IMR-90 (cell line): ENCODE results near the gene ELMO1. TPM values are rescaled to one million over a fixed set of nuclear protein-coding genes. Genes with fewer than 3 reads are reported as not detected.

Experiments used
- ATAC-seq: fragments of 200-7000 bp; cut with Tn5 transposase; 2 replicates; pipeline ENCODE4 v1.9.1; 2020; ENCODE audit warnings: low read depth, mild to moderate bottlenecking, moderate library complexity
- BruUV-seq: library from RNA; stranded (reverse); fragments of 400-500 nt; replicated peaks from 2 replicates; lab custom pipeline; 2021; lab: Mats Ljungman, UMichigan
- CTCF ChIA-PET: fragments of 300-600 bp; formaldehyde crosslinking; extraction: SDS; loops from one replicate; lab custom pipeline; 2021; ENCODE audit warnings: antibody characterized with exemption; lab: Yijun Ruan, JAX
- POLR2A ChIA-PET: fragments of 300-600 bp; sonication (Branson Sonifier 250); formaldehyde crosslinking; loops from one replicate; lab custom pipeline; 2022; ENCODE audit warnings: antibody characterized with exemption; ENCODE audit not compliant: unreplicated experiment; lab: Charles Lee
- DNase-seq: peaks from one replicate; pipeline ENCODE4 v3.0.0; 2013
- H2AFZ ChIP-seq: replicated peaks from 2 replicates; pipeline ENCODE3; 2013; ENCODE audit warnings: low read length, mild to moderate bottlenecking; ENCODE audit not compliant: poor library complexity
- H2AK5ac ChIP-seq: 2 replicates; pipeline ENCODE4 v1.6.1; 2013; ENCODE audit warnings: low read depth, low read length, inconsistent platforms
- H2AK9ac ChIP-seq: replicated peaks from 2 replicates; pipeline ENCODE3; 2013; ENCODE audit warnings: mild to moderate bottlenecking, low read depth, low read length, moderate library complexity; ENCODE audit not compliant: poor library complexity
- H2BK120ac ChIP-seq: 2 replicates; pipeline ENCODE4 v1.6.1; 2013; ENCODE audit warnings: low read depth, low read length, inconsistent platforms
- H2BK15ac ChIP-seq: 3 replicates; pipeline ENCODE4 v1.6.1; 2013; ENCODE audit warnings: low read depth, low read length, inconsistent platforms
- H2BK20ac ChIP-seq: 2 replicates; pipeline ENCODE4 v1.6.1; 2013; ENCODE audit warnings: low read depth, mild to moderate bottlenecking, inconsistent platforms, low read length, moderate library complexity
- H2BK5ac ChIP-seq: 2 replicates; pipeline ENCODE4 v1.6.1; 2013; ENCODE audit warnings: mild to moderate bottlenecking, low read depth, low read length, inconsistent platforms; ENCODE audit not compliant: poor library complexity, severe bottlenecking
- H3K14ac ChIP-seq: replicated peaks from 2 replicates; pipeline ENCODE4 v1.6.1; 2013; ENCODE audit warnings: low read depth, low read length, inconsistent platforms
- H3K18ac ChIP-seq: 2 replicates; pipeline ENCODE4 v1.6.1; 2013; ENCODE audit warnings: low read depth, low read length, control low read depth
- H3K23ac ChIP-seq: 2 replicates; pipeline ENCODE4 v1.6.1; 2013; ENCODE audit warnings: low read depth, low read length, inconsistent platforms
- H3K27ac ChIP-seq: 2 replicates; pipeline ENCODE4 v1.5.1; 2013; ENCODE audit warnings: mild to moderate bottlenecking, control low read depth, low read length; ENCODE audit not compliant: insufficient read depth
- H3K27me3 ChIP-seq: 2 replicates; pipeline ENCODE4 v1.6.1; 2013; ENCODE audit warnings: low read length; ENCODE audit not compliant: control insufficient read depth, insufficient read depth
- H3K36me3 ChIP-seq: 2 replicates; pipeline ENCODE4 v1.6.1; 2013; ENCODE audit warnings: low read length, mixed read lengths; ENCODE audit not compliant: control insufficient read depth, insufficient read depth
- H3K4ac ChIP-seq: 2 replicates; pipeline ENCODE4 v1.6.1; 2013; ENCODE audit warnings: low read depth, low read length, inconsistent platforms
- H3K4me1 ChIP-seq: 2 replicates; pipeline ENCODE4 v1.6.1; 2013; ENCODE audit warnings: low read length, mixed read lengths; ENCODE audit not compliant: control insufficient read depth, insufficient read depth
- H3K4me2 ChIP-seq: 2 replicates; pipeline ENCODE4 v1.6.1; 2013; ENCODE audit warnings: low read depth, mild to moderate bottlenecking, control low read depth, low read length, moderate library complexity
- H3K4me3 ChIP-seq: 2 replicates; pipeline ENCODE4 v1.5.1; 2013; ENCODE audit warnings: low read depth, mild to moderate bottlenecking, control low read depth, low read length, moderate library complexity; ENCODE audit not compliant: insufficient read depth
- H3K56ac ChIP-seq: 2 replicates; pipeline ENCODE4 v1.6.1; 2013; ENCODE audit warnings: low read length, inconsistent platforms; ENCODE audit not compliant: insufficient read depth; ENCODE audit errors: extremely low read depth
- H3K79me1 ChIP-seq, 2 experiments: 2 replicates each; pipeline ENCODE4 v1.6.1; 2013; ENCODE audit warnings: low read length in 2 of 2, inconsistent platforms in 1 of 2, low read depth in 1 of 2
- H3K9ac ChIP-seq: 2 replicates; pipeline ENCODE4 v1.6.1; 2013; ENCODE audit warnings: low read depth, low read length, control low read depth
- H3K9me1 ChIP-seq: 2 replicates; pipeline ENCODE4 v1.6.1; 2013; ENCODE audit warnings: low read length, inconsistent platforms; ENCODE audit not compliant: insufficient read depth
- H3K9me3 ChIP-seq: 2 replicates; pipeline ENCODE4 v1.6.1; 2013; ENCODE audit warnings: low read length; ENCODE audit not compliant: control insufficient read depth, insufficient read depth
- H4K20me1 ChIP-seq: 2 replicates; pipeline ENCODE4 v1.6.1; 2013; ENCODE audit warnings: low read length, inconsistent platforms; ENCODE audit not compliant: insufficient read depth
- H4K5ac ChIP-seq: 2 replicates; pipeline ENCODE4 v1.6.1; 2013; ENCODE audit warnings: mild to moderate bottlenecking, low read depth, low read length, control low read depth
- H4K8ac ChIP-seq, 2 experiments: 2 replicates each; pipeline ENCODE4 v1.6.1; 2013; ENCODE audit warnings: low read depth in 2 of 2, low read length in 2 of 2, control low read depth in 1 of 2, inconsistent platforms in 1 of 2
- H4K91ac ChIP-seq: 2 replicates; pipeline ENCODE4 v1.6.1; 2013; ENCODE audit warnings: low read depth, low read length, inconsistent platforms; ENCODE audit not compliant: insufficient read depth
- CTCF ChIP-seq: conservative IDR thresholded peaks from 2 replicates; pipeline ENCODE4 v1.5.1; 2012; ENCODE audit warnings: mild to moderate bottlenecking, low read depth, low read length, improper control_type of control experiment
- ELK1 ChIP-seq: fragments of 150-350 bp; IDR thresholded peaks from 2 replicates; pipeline ENCODE4 v1.6.1; 2016; ENCODE audit warnings: low read depth, mild to moderate bottlenecking, low read length, moderate library complexity, borderline replicate concordance
- MAFK ChIP-seq: IDR thresholded peaks from 2 replicates; pipeline ENCODE4 v1.6.1; 2012; ENCODE audit warnings: low read depth, low read length, improper control_type of control experiment
- RAD21 ChIP-seq: IDR thresholded peaks from 2 replicates; pipeline ENCODE4 v1.6.1; 2012; ENCODE audit warnings: low read length, improper control_type of control experiment
- RCOR1 ChIP-seq: IDR thresholded peaks from 2 replicates; pipeline ENCODE4 v1.6.1; 2012; ENCODE audit warnings: mild to moderate bottlenecking, low read length, improper control_type of control experiment; ENCODE audit not compliant: insufficient replicate concordance
- RFX5 ChIP-seq: IDR thresholded peaks from 2 replicates; pipeline ENCODE4 v1.8.0; 2012; ENCODE audit warnings: low read depth, mild to moderate bottlenecking, low read length, moderate library complexity
- WGBS, 2 experiments: methylation state at CpG; one replicate each; pipeline versions ENCODE4 v1.1.5 to v1.1.7; 2013; ENCODE audit warnings: missing lambda C conversion rate in 2 of 2; ENCODE audit not compliant: insufficient read length in 1 of 2; ENCODE audit errors: extremely low coverage in 2 of 2; 5-methylcytosine and 5-hydroxymethylcytosine counted together
- dilution Hi-C: fragments of 300-500 bp; cut with HindIII; formaldehyde crosslinking; loops from one replicate; pipeline ENCODE4 v1.14.3; 2018; ENCODE audit warnings: low sequenced_read_pairs; ENCODE audit not compliant: unreplicated experiment
- in situ Hi-C: fragments of 300-500 bp; cut with MboI; formaldehyde crosslinking; loops from 3 replicates; pipeline ENCODE4 v1.14.3; 2019; ENCODE audit warnings: low sequenced_read_pairs, inconsistent platforms, mixed read lengths
- intact Hi-C: fragments of 100-400 bp; cut with micrococcal nuclease; formaldehyde crosslinking; loops from 2 replicates; pipeline ENCODE4 v1.10.0; 2022
- polyA plus RNA-seq, 3 experiments: library from polyadenylated mRNA; depleted of rRNA; stranded (reverse); fragments of >200 nt; gene quantifications; 2 replicates each; pipeline ENCODE4 v1.2.3, GENCODE V29; 2012; ENCODE audit warnings: low replicate concordance in 1 of 3
- total RNA-seq: library from RNA; depleted of rRNA; stranded (reverse); fragments of >200 nt; gene quantifications from 2 replicates; pipeline ENCODE4 v1.2.3, GENCODE V29; 2012

Gene ELMO1
- total and polyA plus RNA-seq, 2 of the 4 experiments (the other 2 are of a cell fraction), result 0.03 TPM; not detected in 1

- Histone ChIP-seq H3K4me2 (no peak overlapping the region), H2BK5ac (no peak overlapping the region), H3K18ac (no peak overlapping the region), H3K9ac (no peak overlapping the region), H2BK120ac (no peak overlapping the region), H2AFZ (no peak overlapping the region), H4K91ac (no peak overlapping the region), H3K4me3 (no peak overlapping the region), H4K20me1 (no peaks in the 10 kb centered on the region), H3K36me3 (no peaks in the 10 kb centered on the region), H3K23ac (no peak overlapping the region), H2BK15ac (no peak overlapping the region), H3K9me1 (no peaks in the 10 kb centered on the region), H3K27ac (no peak overlapping the region), H3K4ac (no peak overlapping the region), H3K14ac (no peak overlapping the region), H4K5ac (no peak overlapping the region), H3K9me3 (peaks cover 17% of the 10 kb centered on the region), H2AK5ac (no peak overlapping the region), H3K4me1 (no peaks in the 10 kb centered on the region), H3K79me1 (no peaks in the 10 kb centered on the region), H2AK9ac (no peak overlapping the region), H3K27me3 (no peaks in the 10 kb centered on the region), H3K56ac (no peak overlapping the region), H4K8ac (no peak overlapping the region), H2BK20ac (no peak overlapping the region)
- no peak for ATAC-seq
- intact Hi-C loops, result no loop called here
- ChIA-PET POLR2A (no interaction called here), CTCF (no interaction called here)
- in situ Hi-C loops, result no loop called here
- no TSS peak for BruUV-seq
- dilution Hi-C loops, result no loop called here
- no peak for DNase-seq
- WGBS, 2 experiments, result no CpG with 5 or more reads among the region's 4 CpGs
- TF ChIP-seq CTCF (no peak), RFX5 (no peak), ELK1 (no peak), RCOR1 (no peak), RAD21 (no peak), MAFK (no peak)
Measured at GRCh38 chr7:37365405-37365804, 83.3 kb downstream of the ELMO1 start.
